ENCODE data around the gene BCL2L11.

Gene BCL2L11

DNA sequence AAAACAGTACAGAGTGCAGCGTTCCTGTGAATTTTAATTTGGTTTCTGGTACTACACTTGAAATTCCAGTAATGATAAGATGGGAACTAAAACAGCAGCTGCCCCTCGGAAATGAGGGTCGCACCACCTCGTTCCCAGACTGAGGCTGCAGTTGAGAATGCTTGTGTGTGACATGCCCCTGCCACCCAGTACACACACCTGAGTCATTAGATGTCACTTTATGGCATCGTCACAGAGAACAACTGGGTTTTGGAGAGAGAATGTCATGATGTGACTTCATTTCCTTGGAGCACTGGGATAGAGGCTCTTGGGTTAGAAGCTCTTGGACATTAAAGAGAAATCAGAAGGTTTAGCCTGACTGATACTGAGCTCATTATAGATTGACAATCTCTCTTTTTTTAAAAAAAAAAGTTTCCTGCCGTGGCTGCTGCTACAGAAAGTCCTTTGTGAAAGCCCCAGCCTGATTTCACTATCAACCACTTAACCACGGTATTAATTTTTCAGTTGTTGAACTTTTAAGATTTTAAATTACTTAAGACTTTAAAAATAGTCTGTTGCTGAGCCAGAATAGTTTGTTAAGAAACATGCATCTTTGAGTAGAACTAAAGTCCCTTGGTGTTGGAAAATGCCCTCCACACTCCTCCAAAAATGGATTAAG, 24.5 kb downstream of the BCL2L11 start:
- no peak for DNase-seq

DNA sequence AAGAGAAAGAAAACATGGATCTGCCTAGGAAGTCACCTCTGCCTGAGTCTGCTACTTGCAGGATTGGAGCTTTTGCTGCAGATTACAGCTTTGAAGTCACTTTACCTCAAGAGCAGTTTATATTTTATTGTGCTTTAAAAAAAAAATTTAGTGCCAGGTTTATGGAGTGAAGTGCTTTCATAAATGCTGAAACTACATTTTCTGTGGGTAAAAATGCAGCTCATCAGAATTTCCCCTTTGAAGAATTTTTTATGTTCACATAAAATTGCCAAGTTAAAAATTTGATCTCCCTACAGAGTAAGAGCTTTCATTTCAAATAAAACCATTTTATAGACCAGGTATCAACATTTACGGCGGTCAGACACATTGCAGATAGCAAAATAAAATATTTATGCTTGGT, 25.2 kb downstream of the BCL2L11 start:
- DNase-seq, result no peak

DNA sequence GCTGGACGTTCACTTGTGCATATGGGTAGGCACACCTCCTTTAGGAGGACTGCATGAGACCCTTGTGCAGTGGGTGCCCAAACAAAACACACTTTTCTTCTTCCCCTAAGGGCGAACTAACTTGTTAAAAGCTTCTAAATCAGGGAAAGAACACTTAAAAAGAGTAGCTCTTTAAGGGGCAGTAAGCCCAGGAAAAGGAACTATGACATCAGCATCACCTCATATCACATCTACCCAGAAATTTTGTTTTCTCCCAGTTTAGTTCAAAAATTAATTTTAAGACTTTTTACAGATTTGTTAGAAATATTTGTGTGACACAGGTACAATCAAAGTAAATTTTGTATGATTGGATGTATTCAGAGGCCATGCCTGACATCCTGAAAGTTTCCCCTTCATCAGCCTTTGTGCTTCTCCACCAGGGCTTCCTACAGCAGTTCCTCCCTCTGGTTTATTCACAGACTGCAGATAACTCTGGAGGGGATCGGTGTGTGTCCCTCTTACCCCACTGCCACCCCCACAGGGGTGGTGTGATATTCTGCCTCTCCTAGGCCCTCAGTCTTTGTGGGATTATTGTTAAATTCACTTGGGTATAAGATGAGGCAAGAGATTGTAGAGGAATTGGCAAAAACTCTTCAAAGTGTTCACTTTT, 27.6 kb downstream of the BCL2L11 start:
- DNase-seq, result no peak

DNA sequence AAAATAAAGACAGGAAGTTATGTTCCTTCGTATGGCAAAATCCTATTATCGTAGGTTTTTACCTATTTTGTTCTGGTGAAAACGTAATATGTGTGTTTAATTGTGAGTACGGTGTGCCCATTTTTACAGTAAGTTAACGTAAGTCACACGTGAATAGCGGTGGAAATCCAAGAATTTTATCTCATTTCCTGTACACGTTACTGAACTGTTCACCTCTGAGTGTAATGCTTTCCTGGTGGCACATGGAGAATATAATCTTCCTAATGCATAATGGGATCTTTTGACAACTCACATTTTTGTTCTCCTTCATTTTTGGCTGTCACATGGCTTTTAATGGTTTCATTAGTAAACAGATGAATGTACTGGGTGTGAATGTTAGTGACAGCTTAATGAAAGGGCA, 28.2 kb downstream of the BCL2L11 start:
- no peak for DNase-seq

DNA sequence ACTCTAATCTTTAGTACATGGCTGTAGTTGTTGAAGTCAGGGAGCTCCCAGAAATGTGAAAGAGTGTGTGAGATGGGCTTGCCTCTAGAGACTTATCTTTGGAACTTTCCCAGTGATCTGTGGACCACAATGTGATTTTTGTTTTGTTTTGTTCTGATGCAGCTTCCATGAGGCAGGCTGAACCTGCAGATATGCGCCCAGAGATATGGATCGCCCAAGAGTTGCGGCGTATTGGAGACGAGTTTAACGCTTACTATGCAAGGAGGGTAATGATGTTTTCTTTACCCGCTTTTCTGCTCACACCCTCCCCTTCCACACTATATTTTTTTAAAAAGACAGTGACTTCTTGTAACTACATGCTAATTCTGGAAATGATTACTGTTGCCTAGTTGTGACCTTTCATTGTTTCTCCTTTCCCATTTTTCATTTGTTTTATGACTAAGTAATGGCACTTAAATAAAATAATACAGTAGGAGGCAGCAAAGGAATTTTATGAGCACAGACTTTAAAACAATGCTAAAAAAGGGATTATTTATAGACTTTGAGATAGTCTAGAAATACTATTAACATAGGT, 29.3 kb downstream of the BCL2L11 start:
- no peak for DNase-seq

DNA sequence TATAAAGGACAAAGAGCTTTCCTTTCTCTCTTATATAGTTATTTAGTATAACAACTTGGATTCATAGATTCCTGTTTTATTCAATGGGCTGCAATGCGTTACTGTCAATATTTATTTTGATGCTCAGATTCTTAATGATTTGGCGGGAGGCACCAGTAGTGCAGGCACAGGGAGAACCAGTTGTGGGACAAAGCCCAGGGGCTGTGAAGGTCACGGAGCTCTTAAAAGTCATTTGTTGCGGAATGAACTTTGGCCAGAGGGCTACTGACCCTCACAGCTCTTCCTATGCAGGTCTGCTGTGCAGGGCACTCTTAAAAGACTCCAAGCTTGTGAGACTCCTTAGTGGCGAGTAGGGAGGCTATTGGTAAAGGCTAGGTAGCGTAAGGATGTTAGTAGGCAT, 34.0 kb downstream of the BCL2L11 start:
- DNase-seq, result no peak

DNA sequence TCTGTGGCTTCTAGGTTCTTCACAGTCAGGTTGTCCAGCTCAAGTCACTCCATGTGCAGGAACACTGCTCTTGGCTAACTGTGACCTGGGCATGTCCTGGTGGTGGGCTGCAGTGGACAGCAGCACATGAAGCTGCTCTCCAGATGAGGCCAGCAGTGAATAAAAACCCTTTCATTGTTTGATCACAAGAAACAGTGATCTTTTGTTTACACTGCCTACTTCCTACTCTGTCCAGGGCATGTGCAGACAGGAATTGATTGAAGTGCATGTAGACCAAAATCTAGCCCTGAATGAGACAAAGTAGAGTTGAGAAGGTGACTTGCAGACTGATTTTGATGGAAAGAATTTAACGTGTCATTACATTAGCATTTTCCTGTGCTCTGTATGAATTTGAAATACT, 34.9 kb downstream of the BCL2L11 start:
- no peak for DNase-seq

DNA sequence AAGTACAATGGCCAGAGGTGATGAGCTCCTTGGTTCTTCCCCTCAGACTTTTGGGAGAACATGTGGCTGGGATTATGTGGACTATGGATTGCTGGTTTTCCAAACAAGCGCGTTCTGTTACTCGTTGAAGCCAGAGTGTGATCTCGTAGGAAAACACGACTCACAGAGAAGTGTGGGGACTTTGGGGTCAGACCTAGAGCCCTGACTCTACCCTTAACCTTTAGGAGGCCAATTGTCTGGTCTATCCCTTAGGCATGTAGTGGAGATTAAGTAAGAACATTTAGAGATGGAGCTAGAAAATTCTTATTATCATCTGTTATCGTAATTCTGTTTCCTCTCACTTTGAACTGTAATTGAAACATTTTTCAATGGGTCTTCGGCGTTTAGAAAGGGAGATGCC, 35.8 kb downstream of the BCL2L11 start:
- no peak for DNase-seq

DNA sequence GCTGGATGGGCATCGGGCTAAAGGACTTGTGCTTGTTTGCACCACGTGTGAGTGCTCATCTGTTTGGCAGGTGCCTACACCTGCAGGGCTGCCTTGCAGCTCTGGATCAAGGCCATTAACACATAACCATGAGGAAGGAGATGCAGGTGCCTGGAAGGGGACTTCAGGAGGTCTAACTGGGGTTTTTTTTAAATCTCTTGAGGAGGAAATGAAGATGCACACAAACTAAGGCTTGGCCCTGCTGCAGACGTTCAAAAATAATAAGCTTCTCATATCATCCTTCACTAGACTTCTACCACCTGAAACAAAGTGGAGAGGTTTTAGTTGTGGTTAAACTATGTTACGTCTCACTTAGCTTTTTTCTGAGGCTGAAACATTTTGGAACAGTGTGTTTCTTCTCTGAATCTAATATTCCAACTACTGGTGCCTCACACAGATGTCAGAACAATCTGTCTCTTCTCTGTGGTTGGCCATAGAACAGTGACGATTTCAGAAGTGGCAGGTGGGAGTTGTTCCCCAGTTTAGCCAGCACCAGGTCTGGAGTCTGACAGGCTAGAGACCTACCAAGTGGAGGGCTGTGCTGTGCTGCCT, 36.5 kb downstream of the BCL2L11 start:
- DNase-seq, result no peak

DNA sequence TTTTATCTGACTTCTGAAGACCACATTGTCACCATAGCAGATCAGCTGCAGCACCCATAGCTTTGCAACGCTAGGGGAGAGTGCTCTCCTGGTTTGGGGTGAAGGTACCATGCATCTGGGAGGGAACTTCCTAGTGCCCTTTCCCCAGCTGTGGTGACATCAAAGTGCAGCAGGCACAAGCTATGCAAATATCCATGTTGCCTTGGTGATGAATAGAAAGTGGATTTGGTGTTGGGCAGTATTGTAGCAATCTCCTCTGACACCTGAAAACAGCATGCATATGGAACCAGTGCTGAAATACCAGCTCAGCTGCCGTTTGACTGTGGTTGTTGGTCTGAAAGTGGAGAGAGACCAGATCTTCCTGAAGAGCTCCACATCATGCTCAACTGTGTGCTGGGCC, 37.1 kb downstream of the BCL2L11 start:
- DNase-seq, result no peak

DNA sequence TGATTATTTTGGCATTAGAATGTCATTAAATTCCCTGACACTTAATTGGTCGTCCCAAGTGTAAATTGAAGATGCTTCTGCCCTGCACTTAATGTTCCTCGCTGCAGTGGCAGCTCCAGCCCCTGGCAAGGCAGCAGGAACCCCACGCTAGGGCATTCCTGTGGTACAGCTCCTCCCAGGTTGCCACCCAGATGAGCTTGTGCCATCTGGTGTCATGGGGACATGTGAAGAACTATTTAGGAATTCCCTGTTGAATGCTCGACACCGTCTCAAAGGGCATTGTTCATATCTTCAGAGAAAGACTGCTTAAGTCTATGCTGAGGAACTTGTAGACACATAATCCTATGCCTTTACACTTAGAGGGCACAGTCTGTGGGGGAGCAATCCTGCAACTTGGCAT, 38.9 kb downstream of the BCL2L11 start:
- no peak for DNase-seq

DNA sequence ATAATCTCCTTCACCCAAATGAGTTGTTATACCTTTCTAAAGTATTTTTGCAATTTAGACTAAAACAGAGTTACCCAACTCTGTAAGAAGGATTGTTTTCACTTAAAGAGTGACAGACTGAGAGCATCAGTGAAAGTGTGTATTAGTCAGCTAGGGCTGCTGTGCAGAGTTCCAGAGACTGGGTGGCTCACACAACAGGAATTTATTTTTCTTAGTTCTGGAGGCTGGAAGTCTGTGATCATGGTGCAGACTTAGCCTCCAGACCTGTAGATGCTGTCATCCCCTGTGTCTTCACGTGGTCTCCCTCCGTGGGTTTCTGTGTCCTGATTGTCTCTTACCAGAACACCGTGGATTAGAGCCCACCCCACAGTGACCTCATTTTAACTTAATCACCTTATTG, 40.0 kb downstream of the BCL2L11 start:
- no peak for DNase-seq

DNA sequence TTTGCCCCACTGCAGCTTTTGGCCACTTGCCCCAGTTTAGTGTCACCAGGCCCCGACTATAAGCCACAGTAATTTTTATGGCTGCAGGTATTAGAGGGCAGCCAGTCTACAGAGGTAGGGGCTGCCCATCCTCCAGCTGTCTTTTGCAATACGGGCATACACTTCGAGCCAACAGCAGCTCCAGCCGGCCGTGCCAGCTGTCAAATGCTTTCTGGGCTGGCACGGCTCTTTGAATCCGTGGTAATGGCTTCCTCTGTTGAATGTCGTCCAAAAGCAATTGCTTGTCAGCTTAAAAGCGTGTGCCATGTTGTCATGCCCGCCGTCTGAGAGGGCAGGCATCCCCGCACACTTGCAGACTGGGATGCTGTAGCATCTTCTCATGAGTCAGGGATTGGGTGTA, 41.3 kb downstream of the BCL2L11 start:
- DNase-seq, result no peak

DNA sequence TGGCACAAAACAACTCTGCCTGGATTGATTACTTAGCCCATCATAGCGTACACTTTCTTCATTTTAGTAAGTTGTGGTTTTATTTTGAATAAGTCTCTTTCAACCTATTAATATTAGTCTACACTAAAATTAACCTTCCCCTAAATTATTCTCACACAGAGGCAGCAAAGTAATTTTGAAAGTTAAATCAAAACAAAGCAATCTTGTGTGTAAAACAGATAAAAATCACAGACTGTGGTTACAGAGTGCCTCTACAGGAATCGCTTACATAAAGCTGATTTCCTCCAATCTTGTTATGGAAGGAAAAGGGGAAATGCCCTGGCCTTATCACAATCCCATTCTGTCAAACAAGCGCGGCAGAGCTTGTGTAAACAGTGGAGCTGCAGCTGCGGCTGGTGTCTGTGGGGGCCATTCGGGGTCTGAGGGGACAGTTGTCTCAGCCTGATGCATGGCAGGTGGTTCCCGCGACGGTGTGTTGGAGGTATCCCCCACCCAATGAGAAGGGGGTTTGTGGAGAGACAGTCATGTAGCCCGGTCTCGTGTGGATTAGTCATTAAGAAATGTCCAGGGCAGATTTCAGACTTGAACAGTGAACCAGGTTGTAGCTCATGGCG, 42.1 kb downstream of the BCL2L11 start:
- peak; percentile 53 for DNase-seq

DNA sequence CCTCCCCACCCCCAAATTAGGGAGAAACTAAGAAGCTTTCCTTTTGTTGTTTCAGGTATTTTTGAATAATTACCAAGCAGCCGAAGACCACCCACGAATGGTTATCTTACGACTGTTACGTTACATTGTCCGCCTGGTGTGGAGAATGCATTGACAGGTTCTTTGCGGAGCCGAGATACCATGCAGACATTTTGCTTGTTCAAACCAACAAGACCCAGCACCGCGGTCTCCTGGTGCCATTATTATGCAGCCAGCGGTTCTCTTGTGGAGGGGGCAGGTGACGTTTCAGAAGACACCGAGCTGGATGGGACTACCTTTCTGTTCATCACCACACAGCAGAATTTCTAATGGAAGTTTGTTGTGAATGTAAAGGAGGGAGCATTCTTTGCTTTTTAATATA, 43.4 kb downstream of the BCL2L11 start:
- DNase-seq, result no peak

DNA sequence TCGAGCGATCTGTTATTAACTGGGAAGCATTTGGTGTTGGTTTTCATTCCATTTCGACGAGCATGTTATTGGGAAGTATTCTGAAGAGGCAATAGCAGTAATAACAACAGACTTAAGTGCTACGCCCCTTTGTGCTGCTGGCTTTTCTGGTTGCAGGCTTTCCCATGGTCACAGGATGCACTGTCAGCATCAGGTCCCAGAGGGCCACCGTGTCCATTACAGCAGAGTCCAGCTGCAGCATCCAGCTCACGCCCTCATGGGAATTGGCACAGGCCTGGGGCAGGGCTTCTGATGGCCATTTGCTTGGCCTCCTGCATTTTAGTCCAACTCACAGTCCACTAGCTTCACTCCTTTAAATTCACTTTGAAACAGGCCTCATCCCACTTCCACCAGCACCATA, 44.4 kb downstream of the BCL2L11 start:
- no peak for DNase-seq

DNA sequence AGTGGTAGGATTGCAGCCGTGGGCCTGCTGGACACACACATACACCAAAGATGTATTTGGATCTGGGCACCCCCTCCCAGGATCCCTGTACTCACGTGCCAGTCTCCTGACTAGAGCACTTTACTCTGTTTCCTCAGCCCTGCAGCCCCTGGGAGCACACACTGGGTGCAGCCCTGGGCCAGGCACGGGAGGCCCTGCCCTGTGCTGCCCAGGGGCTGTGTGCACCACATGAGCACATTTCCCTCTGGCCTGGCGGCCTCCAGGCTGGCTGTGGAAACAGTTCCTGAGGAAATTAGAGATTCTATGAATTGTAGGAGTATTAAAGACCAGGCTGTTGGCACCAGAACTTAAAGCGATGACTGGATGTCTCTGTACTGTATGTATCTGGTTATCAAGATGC, 45.4 kb downstream of the BCL2L11 start:
- no peak for DNase-seq

DNA sequence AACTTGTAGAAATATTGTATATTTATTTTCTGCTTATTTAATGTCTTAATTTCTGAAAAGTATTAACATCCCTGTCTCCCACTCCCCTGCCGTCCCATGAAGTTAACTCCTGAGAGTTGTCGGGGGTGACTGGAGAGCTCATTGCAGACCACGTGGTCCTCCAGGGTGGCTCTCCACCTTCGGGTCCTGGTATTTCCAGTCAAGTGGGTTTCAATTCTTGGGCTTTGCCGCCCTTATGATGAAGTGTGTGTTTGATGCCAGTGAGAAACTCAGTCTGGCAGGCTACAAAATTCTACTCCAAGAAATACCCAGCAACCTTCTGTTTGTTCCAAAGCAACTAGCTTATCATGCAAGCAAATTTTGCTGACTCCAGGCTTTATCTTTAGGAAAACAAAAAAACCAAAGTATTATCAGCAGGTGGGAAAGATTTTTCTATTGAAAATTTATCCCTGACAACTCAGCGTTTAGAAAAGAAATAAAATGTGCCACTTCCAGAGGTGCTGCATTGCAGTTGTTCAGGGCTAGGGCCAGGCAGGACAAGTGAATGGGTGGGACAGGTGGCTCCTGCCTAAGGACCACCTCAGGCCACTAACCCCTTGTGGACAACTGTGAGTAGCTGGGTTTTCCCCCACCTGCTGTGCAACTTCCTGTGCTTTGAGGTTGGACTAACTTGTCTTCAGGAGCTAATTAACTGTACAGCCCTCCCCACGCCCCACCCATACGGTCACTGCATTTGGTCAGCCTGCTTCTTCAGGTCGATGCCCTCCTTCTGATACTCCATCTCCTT, 46.6 kb downstream of the BCL2L11 start:
- no peak for DNase-seq

DNA sequence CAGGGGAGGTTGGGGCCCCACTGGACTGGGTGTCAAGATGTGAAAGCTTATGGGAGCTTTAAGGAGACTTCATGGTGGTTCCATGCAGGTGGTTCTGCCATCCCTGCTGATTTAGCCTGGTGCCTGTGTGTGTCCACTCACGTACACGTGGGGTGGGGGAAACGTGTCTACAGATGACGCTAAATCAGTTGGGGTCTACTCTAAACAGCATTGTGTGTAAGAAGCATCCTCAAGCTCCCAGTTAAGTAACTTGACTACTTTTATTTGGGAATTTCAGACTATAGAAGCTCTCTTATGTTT, 47.1 kb downstream of the BCL2L11 start:
- no peak for DNase-seq

DNA sequence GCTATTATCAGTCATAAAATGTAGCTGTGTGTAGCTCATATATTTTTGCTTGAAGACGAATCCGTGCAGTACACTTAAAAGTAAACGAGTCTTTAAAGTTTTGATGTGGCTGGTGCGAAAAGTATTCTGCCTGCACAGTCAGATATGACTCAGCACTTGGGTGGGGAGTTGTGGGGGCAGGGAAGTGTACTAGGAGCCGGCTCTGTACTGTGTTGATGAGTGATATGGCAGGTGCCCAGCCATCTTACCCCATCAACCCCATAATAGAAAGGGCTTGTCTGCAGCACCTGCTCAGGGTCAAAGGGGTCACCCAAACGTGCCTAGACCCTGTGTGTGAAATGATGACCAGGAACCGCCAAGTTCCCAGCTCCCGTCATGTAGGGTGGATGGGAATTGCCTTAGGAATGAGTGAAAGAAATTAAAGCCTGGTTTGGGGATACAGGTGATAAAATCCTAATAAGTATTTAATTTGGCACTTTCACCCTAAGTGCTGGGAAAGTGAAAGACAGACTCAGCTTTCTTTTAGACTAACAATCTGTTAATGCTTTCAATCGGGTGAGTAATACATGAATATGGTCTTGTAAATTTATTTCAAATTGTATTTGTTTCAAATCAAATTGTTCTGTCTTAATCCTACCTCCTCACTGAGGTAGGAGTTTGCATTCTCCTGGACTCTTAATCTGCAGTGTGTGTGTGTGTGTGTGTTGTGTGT, 48.0 kb downstream of the BCL2L11 start:
- peak; percentile 73 for DNase-seq

DNA sequence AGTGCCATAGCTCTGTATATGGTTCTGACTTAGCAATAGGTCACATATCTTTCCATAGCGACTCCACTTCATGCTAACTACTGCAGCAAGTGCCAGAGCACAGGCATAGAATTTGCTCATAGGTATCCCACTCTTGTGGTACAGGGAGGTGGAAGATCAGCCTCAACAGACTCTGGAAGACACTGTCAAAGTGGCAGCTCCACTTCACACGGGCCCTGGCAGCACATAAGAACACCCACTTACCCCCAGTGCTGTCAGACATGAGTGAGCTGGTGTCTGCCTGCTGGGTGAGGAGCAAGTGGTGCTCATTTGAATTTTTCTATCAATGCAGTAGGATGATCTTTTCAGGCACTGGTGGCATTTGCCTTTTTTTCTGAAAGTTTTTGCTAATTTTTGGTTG, 48.6 kb downstream of the BCL2L11 start:
- DNase-seq, result no peak

DNA sequence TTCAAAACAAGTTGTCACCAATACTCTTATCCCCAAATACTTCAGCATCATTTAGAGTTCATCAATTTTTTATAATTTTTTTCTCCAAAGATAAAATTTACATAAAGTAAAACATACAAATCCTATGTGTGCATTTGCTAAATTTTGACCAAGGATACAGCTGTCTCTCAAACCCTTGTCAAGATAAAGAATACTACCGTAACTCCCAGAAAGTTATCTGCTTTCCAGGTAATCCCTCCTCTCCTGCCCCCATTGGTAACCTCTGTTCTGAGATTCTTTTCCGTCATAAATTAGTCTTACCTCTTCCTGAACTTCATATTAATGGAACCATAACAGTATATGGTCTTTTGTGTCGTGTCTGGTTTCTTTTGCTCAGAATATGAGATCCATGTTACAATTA, 49.2 kb downstream of the BCL2L11 start:
- no peak for DNase-seq
